SKM-1 treated with dmso at 0.1 percent for 144 hours (cell line): ENCODE results near the gene FHOD3.

Source experiments
- DNase-seq: peaks from one replicate; lab custom pipeline; 2025; ENCODE audit not compliant: unreplicated experiment; lab: John Stamatoyannopoulos, UW

FHOD3 gene

GRCh38 chr18:36378205-36378604, 80.7 kb downstream of the FHOD3 start:
- no peak for DNase-seq

DNA sequence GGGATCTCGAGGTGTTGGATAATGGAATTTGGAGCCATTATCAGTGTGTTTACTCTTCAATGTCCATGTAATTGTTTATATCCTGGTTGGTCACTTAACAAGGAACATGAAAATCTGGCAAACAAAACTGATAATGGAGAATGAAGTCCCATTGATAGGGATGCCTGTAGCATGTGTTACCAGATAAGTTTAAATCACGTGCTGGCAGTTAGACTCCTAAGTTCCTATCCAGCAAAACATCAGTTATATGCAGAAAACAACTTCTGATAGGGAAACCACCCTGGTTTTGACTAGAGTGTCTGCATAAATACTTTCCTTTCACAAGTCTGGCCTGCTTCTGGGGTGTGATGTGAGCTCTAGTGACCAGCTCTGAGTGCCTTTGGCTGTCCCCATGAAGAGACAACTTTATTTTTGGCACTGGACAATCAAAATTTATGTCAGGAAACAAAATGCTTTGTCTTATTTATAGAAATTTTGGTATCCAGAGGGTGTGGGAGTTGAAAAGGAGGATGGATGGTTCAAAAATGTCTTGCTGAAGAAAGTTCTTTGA, 82.0 kb downstream of the FHOD3 start:
- no peak for DNase-seq

GRCh38 chr18:36380173-36380827, 82.8 kb downstream of the FHOD3 start:
- DNase-seq: no peak

DNA sequence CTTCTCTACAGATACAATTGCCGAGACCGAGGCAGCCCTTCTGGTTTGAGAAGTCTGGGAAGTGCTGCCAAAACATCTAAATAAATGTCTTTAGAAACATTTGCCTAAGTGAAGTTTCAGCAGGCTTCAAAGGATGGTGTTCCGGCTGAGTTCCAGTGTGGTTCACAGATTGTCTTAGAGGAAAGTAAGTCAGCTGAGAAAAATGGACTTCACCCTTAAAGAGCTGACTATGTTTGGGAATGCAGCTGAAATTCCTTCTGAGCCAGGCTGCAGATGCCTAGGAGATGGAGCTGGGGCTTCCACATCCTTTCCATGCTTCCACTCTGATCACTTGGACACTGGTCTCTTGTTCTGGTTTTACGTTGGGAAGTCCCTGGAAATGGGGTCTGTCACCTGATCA, 83.6 kb downstream of the FHOD3 start:
- no peak for DNase-seq

DNA sequence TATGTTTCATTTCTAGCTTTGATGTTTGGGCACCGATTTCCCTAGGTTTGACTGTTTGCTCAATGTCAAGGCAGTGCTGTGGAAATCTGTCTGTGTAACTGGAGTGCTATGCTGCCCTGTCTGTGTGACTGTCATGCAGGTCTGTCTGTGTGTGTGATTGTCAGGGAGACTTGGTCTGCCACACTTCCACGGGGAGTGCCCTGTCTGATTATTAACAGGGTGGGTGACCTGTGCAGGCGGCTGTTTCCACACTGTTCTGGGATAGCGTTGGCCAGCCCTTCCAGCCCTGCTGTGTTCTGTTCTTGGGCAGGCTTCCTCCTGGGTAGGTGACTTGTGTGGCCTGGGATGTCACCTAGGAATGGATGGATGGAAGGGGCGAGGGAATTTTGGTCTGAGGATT, 85.3 kb downstream of the FHOD3 start:
- DNase-seq: no peak

DNA sequence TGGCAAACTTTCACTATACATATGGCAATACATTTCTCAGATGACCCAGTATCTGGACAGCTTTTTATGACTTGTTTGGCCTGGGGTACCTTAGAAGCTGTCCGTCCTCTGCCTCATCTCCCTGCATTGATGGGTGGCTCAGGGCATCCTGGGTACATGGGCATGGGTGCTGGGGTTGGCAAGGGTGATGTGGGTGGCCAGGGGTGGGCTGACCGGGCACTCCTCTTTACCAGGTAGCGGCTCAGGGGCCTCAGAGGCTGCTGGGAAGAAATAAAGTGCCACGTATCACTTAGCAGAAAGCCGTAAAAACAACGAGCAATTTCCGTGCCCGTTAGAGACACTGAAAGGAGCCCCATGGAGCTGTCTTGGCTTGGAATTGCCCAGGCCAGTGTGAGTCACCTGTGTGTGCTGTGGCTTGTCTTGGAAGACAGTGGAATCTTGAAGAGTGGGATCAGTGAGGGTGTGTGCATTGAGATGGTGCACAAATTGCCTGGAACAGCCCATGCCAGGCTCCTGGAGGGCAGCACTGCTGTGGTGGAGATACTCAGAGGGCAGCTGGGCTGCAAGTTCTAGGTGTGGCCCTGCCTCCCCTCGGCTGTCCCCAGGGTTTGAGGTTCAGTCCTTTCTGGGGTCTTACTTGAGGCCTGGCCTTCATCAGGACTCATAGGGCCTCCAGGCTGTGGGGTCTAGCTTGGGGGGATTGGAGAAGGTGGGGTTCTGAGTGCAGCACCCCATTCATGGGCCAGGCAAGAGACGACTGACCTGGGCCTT, 88.8 kb downstream of the FHOD3 start:
- DNase-seq: no peak

- no peak for DNase-seq
Measured at GRCh38 chr18:36387310-36387709, 89.8 kb downstream of the FHOD3 start.

DNA sequence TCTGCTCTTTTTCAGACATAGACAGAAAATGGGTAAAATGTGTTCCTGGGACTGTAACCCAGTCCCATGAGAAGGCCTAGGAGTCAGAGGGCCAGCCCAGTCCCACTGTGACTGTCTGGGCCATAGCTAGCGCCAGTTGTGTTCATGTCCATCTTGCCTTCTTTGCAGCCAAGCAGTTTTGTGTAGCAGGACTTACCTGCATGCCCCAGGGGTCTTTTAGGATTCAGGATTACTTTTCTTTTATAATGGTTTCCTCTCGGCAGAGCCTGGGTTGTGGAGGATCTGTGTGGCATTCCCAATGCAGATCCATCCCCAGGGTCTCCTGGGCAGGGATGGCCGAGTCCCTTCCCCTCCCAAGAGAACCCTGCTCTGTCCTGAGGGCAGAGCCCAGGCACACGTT, 90.8 kb downstream of the FHOD3 start:
- no peak for DNase-seq

DNA sequence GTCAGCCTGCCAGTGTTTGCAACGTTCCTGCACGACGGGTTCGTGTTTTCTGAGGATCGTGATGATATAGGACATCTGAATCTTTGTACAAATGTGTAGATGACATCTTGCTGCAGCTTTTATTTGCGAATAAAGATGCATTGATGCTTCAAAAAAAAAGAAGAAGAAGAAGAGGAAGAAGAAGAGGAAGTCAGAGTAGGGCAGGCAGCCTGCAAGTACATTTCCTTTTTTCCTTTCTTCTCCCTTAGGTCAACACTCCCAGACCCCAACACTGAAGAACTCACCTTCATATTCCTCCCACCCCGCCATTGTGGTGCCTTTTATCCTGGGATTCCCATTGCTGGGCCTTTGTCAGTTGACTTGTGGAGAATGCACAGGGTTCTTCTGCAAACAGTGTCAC, 91.5 kb downstream of the FHOD3 start:
- no peak for DNase-seq

DNA sequence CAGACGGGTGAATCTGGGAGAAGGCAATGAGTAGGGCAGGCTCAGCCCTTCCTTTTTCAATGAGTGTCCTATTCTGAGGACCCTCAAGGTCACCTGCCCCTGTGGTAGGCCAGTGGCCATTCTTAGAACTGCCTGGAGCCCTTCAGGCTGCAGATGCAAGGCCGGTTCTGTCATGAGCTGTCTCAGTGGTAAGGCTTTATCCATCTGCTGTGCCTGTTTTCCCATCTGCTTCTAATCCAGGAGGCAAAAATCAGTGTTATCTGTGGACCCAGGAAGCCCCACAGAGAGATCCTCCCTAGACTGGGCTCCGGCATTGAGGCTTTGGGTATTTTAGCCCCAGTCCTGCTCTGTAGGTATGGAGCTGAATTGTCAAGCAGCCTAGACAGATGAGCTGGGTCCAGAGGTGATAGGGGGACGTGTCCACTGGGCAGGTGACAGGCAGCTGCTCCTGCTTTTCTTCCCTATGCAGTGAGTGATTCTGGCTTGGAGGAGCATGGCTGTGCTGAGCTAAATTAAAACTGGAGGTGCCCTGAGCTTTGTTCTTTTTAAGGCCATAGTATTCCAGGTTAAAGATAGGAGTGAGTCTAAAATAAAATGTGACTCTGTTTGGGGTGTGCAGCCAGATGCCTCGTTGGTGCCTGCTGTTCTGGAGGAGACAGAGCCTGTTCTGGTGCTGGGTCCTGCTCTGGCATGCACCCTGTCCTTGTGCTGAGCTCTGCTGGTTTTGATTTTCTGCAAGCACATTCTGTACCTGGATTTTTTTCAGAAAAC, 92.5 kb downstream of the FHOD3 start:
- no peak for DNase-seq

DNA sequence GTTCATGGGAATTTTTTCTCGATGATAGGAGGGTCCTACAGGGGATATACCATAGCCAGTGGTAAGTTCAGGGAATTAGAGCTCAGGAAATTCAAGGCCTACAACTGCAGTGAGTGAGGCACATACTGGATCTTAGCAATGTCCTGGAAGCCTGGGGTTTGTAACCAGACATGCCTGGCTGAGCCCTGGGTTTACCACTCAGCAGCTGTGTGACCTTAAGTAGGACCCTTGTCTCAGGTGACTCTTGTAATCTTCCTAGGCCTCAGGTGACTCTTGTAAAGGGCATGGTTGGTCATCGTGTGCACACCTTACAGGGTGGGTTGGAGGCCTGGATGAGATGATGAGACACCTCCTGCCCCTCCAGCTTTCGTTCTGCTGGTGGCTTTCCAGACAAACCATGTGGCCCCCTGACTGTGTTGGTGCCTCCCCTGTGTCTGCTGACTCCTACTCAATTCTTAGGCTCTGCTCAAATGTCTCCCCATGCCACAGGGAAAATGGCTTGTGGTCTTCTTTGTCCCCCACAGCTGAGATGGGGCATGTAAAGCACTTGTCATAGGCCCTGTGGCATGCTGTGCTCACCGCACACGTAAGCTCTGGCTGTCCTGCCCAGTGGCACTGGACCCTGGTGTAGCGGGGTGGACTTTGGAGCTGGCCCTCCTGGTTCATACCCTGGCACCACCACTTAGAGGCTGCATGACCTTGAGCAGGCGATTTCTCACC, 94.1 kb downstream of the FHOD3 start:
- DNase-seq: no peak

DNA sequence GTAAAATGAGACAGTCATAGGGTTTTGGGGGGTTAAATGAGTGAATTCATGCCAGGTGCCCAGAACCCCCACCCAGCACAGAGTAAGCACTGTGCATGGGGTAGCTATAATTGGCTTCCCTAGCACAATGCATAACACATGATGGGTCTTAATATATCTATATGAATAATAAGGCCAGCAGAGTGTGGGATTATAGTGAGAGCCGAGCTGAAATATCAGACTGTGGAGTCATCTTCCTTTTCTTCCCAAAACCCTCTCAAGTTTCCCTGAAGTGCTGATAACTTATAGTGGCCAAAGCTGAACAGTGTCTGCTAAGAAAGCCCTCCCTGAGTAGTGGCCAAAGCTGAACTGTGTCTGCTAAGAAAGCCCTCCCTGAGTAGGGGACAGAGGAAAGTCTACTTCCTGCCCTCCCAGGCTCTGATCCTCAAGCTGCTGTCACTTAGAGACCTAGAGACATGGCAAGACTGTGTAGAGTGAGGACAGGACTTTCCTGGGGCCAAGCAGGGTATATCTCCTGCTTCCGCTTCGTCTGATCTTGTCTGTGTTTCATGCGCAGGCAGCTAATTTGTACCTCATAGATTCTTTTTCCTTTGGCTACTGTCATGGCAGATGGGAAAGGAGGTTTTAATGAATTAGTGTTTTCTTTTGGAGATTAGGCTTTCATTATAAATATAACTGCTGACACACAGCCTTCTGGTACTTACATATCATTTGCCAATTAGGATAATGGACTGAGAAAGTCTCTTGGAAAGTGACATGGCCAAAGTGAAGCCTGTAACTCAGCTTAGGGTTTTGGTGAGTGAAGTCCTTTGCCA, 94.9 kb downstream of the FHOD3 start:
- no peak for DNase-seq

DNA sequence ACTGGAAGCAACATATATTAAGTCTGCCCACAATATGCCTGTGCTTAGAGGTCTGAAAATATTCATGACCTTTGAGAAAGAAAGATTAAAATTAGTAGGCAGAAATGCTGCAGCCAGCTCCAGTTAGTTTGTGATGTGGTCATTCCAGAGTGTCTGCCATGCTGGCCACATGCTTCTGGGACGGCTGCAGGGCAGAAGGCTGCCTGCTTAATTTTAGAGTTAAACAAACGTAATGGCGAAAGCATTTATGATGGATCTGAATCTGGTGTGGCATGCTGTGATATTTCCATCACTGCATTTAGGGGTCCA, 95.4 kb downstream of the FHOD3 start:
- DNase-seq: no peak

DNA sequence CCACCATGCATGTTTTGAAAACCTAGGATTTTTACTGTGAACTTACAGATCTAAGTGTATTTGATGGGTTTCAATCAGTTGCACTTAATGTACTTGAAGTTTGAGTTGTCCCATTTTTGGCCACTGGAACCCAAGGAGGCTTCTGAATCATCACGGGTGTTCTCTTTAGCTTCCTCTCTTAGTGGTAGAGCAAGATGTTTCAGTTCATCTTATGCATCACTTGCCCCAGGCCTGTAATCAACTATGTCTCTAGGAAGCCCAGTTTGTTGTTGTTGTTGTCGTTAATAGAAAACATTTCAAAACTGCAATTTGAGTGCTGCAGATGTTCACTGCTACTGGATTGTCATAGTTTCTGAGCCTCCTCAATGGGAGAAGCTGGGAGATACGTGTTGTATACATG, 97.0 kb downstream of the FHOD3 start:
- no peak for DNase-seq

DNA sequence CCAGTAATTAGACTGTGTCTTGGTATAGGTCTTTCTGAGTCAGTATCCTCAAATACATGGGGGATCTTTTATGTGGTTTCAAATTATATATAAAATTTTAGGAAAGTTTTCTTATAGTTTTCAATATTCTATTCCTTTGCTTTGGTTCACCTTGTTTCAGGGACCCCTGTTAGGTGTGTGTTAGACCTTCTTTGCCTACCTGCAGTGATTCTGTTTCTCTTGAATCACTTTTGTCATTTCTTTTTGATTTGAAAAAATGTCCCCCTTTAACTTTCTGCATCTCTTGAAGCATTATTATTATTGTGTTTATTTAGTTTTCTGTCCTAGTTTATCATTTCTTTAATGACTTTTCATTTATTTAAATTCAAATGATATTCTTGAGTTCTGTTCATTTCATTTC, 98.7 kb downstream of the FHOD3 start:
- DNase-seq: no peak

GRCh38 chr18:36397033-36397432, 99.5 kb downstream of the FHOD3 start:
- no peak for DNase-seq

DNA sequence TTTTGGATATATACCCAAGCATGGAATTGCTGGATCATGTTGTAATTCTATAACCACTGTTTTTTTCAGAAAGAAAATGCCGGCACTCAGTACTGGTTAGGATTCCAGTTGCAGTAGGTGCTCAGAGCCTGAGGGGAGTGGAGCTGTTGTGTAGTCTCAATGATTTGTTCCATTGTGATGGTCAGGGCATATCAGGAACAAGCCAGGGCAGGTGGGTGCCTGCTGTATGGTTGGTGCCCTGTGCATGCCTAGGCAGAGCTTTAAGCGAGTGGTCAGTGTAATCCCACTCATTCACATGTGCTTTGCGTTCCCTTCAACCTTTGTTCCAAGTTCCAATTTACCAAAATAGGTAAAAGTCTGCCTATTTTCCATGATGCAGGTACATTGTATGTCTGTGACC, 100.9 kb downstream of the FHOD3 start:
- no peak for DNase-seq

DNA sequence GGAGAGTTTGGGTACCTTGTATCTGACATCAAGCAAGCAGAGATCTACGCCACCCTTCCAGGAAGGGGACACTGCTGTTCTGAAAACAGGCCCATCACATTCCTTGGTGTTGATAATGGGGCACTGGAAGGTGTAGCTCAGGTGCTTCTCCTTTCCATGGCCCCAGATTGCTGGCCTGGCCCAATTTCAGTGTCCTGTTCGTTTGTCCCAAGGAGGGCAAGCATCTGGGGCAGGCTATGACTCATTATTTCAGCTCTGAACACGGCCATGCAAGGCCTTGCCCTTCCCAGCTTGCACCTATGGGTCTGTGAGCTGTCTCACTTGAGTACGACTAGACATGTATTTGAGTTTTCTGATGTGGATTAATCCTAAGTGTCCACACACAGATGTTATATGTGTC, 101.5 kb downstream of the FHOD3 start:
- no peak for DNase-seq

- no peak for DNase-seq
Measured at GRCh38 chr18:36401462-36401861, 103.9 kb downstream of the FHOD3 start.

DNA sequence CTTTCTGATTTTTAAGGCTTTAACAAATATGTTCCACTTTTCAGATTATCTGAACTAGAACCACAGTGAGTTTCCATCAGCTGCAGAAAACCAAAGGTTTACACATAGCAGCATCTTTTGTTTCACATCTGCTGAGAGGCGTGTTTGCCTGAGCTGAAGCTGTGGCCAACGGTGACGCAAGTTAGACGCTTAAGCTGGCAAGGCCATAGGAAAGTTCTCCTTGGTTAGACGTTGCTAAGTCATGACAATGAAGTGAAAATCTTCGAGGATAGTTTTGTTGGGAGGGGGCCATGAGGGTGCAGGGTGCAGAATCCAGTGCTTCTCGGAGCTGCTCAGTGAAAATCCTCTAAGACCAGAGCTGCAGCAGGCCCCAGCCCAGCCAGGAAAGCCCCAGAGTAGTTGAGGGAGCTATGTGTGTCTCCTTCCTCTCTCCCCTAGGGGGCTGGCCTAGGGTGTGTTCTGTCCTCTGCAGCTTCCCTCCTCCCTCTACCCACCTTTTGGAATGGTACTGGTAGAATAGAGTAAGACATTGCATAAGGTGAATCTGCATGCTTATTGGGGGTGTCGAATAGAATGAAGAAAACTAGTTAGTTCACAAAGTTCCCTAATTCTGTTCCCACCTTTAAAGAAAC, 105.4 kb downstream of the FHOD3 start:
- DNase-seq: no peak
